IMR-90 (cell line): ENCODE data around the gene PPP3CB. TPM values are rescaled to one million over a fixed set of nuclear protein-coding genes. Genes with fewer than 3 reads are reported as not detected.
A peak's percentile ranks its signal among the peaks of the same experiment; 100 is the strongest.

Experiments
- ATAC-seq: fragments of 200-7000 bp; cut with Tn5 transposase; 2 replicates; pipeline ENCODE4 v1.9.1; 2020; ENCODE audit warnings: low read depth, mild to moderate bottlenecking, moderate library complexity
- BruUV-seq: library from RNA; stranded (reverse); fragments of 400-500 nt; replicated peaks from 2 replicates; lab custom pipeline; 2021; lab: Mats Ljungman, UMichigan
- CTCF ChIA-PET: fragments of 300-600 bp; formaldehyde crosslinking; extraction: SDS; loops from one replicate; lab custom pipeline; 2021; ENCODE audit warnings: antibody characterized with exemption; lab: Yijun Ruan, JAX
- POLR2A ChIA-PET: fragments of 300-600 bp; sonication (Branson Sonifier 250); formaldehyde crosslinking; loops from one replicate; lab custom pipeline; 2022; ENCODE audit warnings: antibody characterized with exemption; ENCODE audit not compliant: unreplicated experiment; lab: Charles Lee
- DNase-seq: peaks from one replicate; pipeline ENCODE4 v3.0.0; 2013
- H2AFZ ChIP-seq: replicated peaks from 2 replicates; pipeline ENCODE3; 2013; ENCODE audit warnings: low read length, mild to moderate bottlenecking; ENCODE audit not compliant: poor library complexity
- H2AK5ac ChIP-seq: 2 replicates; pipeline ENCODE4 v1.6.1; 2013; ENCODE audit warnings: low read depth, low read length, inconsistent platforms
- H2AK9ac ChIP-seq: replicated peaks from 2 replicates; pipeline ENCODE3; 2013; ENCODE audit warnings: mild to moderate bottlenecking, low read depth, low read length, moderate library complexity; ENCODE audit not compliant: poor library complexity
- H2BK120ac ChIP-seq: 2 replicates; pipeline ENCODE4 v1.6.1; 2013; ENCODE audit warnings: low read depth, low read length, inconsistent platforms
- H2BK15ac ChIP-seq: 3 replicates; pipeline ENCODE4 v1.6.1; 2013; ENCODE audit warnings: low read depth, low read length, inconsistent platforms
- H2BK20ac ChIP-seq: 2 replicates; pipeline ENCODE4 v1.6.1; 2013; ENCODE audit warnings: low read depth, mild to moderate bottlenecking, inconsistent platforms, low read length, moderate library complexity
- H2BK5ac ChIP-seq: 2 replicates; pipeline ENCODE4 v1.6.1; 2013; ENCODE audit warnings: mild to moderate bottlenecking, low read depth, low read length, inconsistent platforms; ENCODE audit not compliant: poor library complexity, severe bottlenecking
- H3K14ac ChIP-seq: replicated peaks from 2 replicates; pipeline ENCODE4 v1.6.1; 2013; ENCODE audit warnings: low read depth, low read length, inconsistent platforms
- H3K18ac ChIP-seq: 2 replicates; pipeline ENCODE4 v1.6.1; 2013; ENCODE audit warnings: low read depth, low read length, control low read depth
- H3K23ac ChIP-seq: 2 replicates; pipeline ENCODE4 v1.6.1; 2013; ENCODE audit warnings: low read depth, low read length, inconsistent platforms
- H3K27ac ChIP-seq: 2 replicates; pipeline ENCODE4 v1.5.1; 2013; ENCODE audit warnings: mild to moderate bottlenecking, control low read depth, low read length; ENCODE audit not compliant: insufficient read depth
- H3K27me3 ChIP-seq: 2 replicates; pipeline ENCODE4 v1.6.1; 2013; ENCODE audit warnings: low read length; ENCODE audit not compliant: control insufficient read depth, insufficient read depth
- H3K36me3 ChIP-seq: 2 replicates; pipeline ENCODE4 v1.6.1; 2013; ENCODE audit warnings: low read length, mixed read lengths; ENCODE audit not compliant: control insufficient read depth, insufficient read depth
- H3K4ac ChIP-seq: 2 replicates; pipeline ENCODE4 v1.6.1; 2013; ENCODE audit warnings: low read depth, low read length, inconsistent platforms
- H3K4me1 ChIP-seq: 2 replicates; pipeline ENCODE4 v1.6.1; 2013; ENCODE audit warnings: low read length, mixed read lengths; ENCODE audit not compliant: control insufficient read depth, insufficient read depth
- H3K4me2 ChIP-seq: 2 replicates; pipeline ENCODE4 v1.6.1; 2013; ENCODE audit warnings: low read depth, mild to moderate bottlenecking, control low read depth, low read length, moderate library complexity
- H3K4me3 ChIP-seq: 2 replicates; pipeline ENCODE4 v1.5.1; 2013; ENCODE audit warnings: low read depth, mild to moderate bottlenecking, control low read depth, low read length, moderate library complexity; ENCODE audit not compliant: insufficient read depth
- H3K56ac ChIP-seq: 2 replicates; pipeline ENCODE4 v1.6.1; 2013; ENCODE audit warnings: low read length, inconsistent platforms; ENCODE audit not compliant: insufficient read depth; ENCODE audit errors: extremely low read depth
- H3K79me1 ChIP-seq, 2 experiments: 2 replicates each; pipeline ENCODE4 v1.6.1; 2013; ENCODE audit warnings: low read length in 2 of 2, inconsistent platforms in 1 of 2, low read depth in 1 of 2
- H3K9ac ChIP-seq: 2 replicates; pipeline ENCODE4 v1.6.1; 2013; ENCODE audit warnings: low read depth, low read length, control low read depth
- H3K9me1 ChIP-seq: 2 replicates; pipeline ENCODE4 v1.6.1; 2013; ENCODE audit warnings: low read length, inconsistent platforms; ENCODE audit not compliant: insufficient read depth
- H3K9me3 ChIP-seq: 2 replicates; pipeline ENCODE4 v1.6.1; 2013; ENCODE audit warnings: low read length; ENCODE audit not compliant: control insufficient read depth, insufficient read depth
- H4K20me1 ChIP-seq: 2 replicates; pipeline ENCODE4 v1.6.1; 2013; ENCODE audit warnings: low read length, inconsistent platforms; ENCODE audit not compliant: insufficient read depth
- H4K5ac ChIP-seq: 2 replicates; pipeline ENCODE4 v1.6.1; 2013; ENCODE audit warnings: mild to moderate bottlenecking, low read depth, low read length, control low read depth
- H4K8ac ChIP-seq, 2 experiments: 2 replicates each; pipeline ENCODE4 v1.6.1; 2013; ENCODE audit warnings: low read depth in 2 of 2, low read length in 2 of 2, control low read depth in 1 of 2, inconsistent platforms in 1 of 2
- H4K91ac ChIP-seq: 2 replicates; pipeline ENCODE4 v1.6.1; 2013; ENCODE audit warnings: low read depth, low read length, inconsistent platforms; ENCODE audit not compliant: insufficient read depth
- BHLHE40 ChIP-seq: fragments of 150-350 bp; IDR thresholded peaks from 2 replicates; pipeline ENCODE4 v1.6.1; 2016; ENCODE audit warnings: mild to moderate bottlenecking, low read depth, low read length
- FOS ChIP-seq: fragments of 150-350 bp; IDR thresholded peaks from 2 replicates; pipeline ENCODE4 v1.6.1; 2016; ENCODE audit warnings: low read depth, low read length
- MAFK ChIP-seq: IDR thresholded peaks from 2 replicates; pipeline ENCODE4 v1.6.1; 2012; ENCODE audit warnings: low read depth, low read length, improper control_type of control experiment
- MXI1 ChIP-seq: IDR thresholded peaks from 2 replicates; pipeline ENCODE4 v1.6.1; 2012; ENCODE audit warnings: low read depth, mild to moderate bottlenecking, low read length, moderate library complexity, borderline replicate concordance
- WGBS, 2 experiments: methylation state at CpG; one replicate each; pipeline versions ENCODE4 v1.1.5 to v1.1.7; 2013; ENCODE audit warnings: missing lambda C conversion rate in 2 of 2; ENCODE audit not compliant: insufficient read length in 1 of 2; ENCODE audit errors: extremely low coverage in 2 of 2; 5-methylcytosine and 5-hydroxymethylcytosine counted together
- dilution Hi-C: fragments of 300-500 bp; cut with HindIII; formaldehyde crosslinking; loops from one replicate; pipeline ENCODE4 v1.14.3; 2018; ENCODE audit warnings: low sequenced_read_pairs; ENCODE audit not compliant: unreplicated experiment
- in situ Hi-C: fragments of 300-500 bp; cut with MboI; formaldehyde crosslinking; loops from 3 replicates; pipeline ENCODE4 v1.14.3; 2019; ENCODE audit warnings: low sequenced_read_pairs, inconsistent platforms, mixed read lengths
- intact Hi-C: fragments of 100-400 bp; cut with micrococcal nuclease; formaldehyde crosslinking; loops from 2 replicates; pipeline ENCODE4 v1.10.0; 2022
- polyA plus RNA-seq, 3 experiments: library from polyadenylated mRNA; depleted of rRNA; stranded (reverse); fragments of >200 nt; gene quantifications; 2 replicates each; pipeline ENCODE4 v1.2.3, GENCODE V29; 2012; ENCODE audit warnings: low replicate concordance in 1 of 3
- total RNA-seq: library from RNA; depleted of rRNA; stranded (reverse); fragments of >200 nt; gene quantifications from 2 replicates; pipeline ENCODE4 v1.2.3, GENCODE V29; 2012

Gene PPP3CB
- total and polyA plus RNA-seq, 2 of the 4 experiments (the other 2 are of a cell fraction) = 22.9 to 36.4 TPM

GRCh38 chr10:73388228-73388627 lies 107.6 kb downstream of the PPP3CB start:
- TF ChIP-seq MAFK (peak; percentile 76), MXI1 (no peak), BHLHE40 (no peak), FOS (no peak)
- intact Hi-C loops (no loop called here), in situ Hi-C loops (no loop called here), dilution Hi-C loops (no loop called here)
- peaks cover 25% of the 10 kb centered on the region for H3K36me3 ChIP-seq
- no peak overlapping the region for H2BK5ac ChIP-seq
- H3K9me1 ChIP-seq = no peaks in the 10 kb centered on the region
- H3K4me1 ChIP-seq = no peaks in the 10 kb centered on the region
- no peak overlapping the region for H3K56ac ChIP-seq
- no peak overlapping the region for H3K14ac ChIP-seq
- H3K27me3 ChIP-seq = no peaks in the 10 kb centered on the region
- H3K18ac ChIP-seq = no peak overlapping the region
- no peak overlapping the region for H3K4me3 ChIP-seq
- DNase-seq = no peak
- H2BK120ac ChIP-seq = no peak overlapping the region
- H2AK9ac ChIP-seq = no peak overlapping the region
- ChIA-PET POLR2A (no interaction called here), CTCF (no interaction called here)
- peaks cover 0 to 6% of the 10 kb centered on the region in 2 experiments; a peak in 2 of 4 replicates for H3K79me1 ChIP-seq
- no peak overlapping the region for H3K4ac ChIP-seq
- H3K23ac ChIP-seq = no peak overlapping the region
- no peaks in the 10 kb centered on the region for H4K20me1 ChIP-seq
- H3K9ac ChIP-seq = no peak overlapping the region
- H3K4me2 ChIP-seq = no peak overlapping the region
- H4K91ac ChIP-seq = no peak overlapping the region
- WGBS, 2 experiments = no CpG with 5 or more reads among the region's 4 CpGs
- H2AK5ac ChIP-seq = no peak overlapping the region
- no TSS peak for BruUV-seq
- H2BK15ac ChIP-seq = no peak overlapping the region
- ATAC-seq = no peak
- H3K27ac ChIP-seq = no peak overlapping the region
- no peak overlapping the region for H4K5ac ChIP-seq
- no peak overlapping the region for H2AFZ ChIP-seq
- H3K9me3 ChIP-seq = no peaks in the 10 kb centered on the region
- H4K8ac ChIP-seq = no peak overlapping the region
- no peak overlapping the region for H2BK20ac ChIP-seq
